ENCODE data around the gene SLC29A4.
"Not testable (repeated sequence)": the region's sequence is repeated elsewhere in the genome, so short reads cannot be mapped to it uniquely, and the experiment has no call there.

GRCh38 chr7:5254371-5254770 lies 28.4 kb upstream of the SLC29A4 start:
- not testable (repeated sequence) for TF ChIP-seq POLR2AphosphoS5 (IDR thresholded peaks at IDR 0.05; ENCODE audit: insufficient read depth, low read depth, low read length); CTCF (IDR thresholded peaks at IDR 0.05; ENCODE audit: extremely low read depth in 1 of 2, insufficient read depth in 1 of 2, low read depth in 1 of 2, low read length in 2 of 2); EZH2 (IDR thresholded peaks at IDR 0.05; ENCODE audit: borderline replicate concordance, low read depth, low read length, severe bottlenecking); MAX (IDR thresholded peaks at IDR 0.05; ENCODE audit: insufficient read depth, insufficient read length); MYC (IDR thresholded peaks at IDR 0.05; ENCODE audit: low read depth, low read length)

Measured in endothelial cell of umbilical vein (primary cell).